GM23248 (cell line): ENCODE data around the gene SUB1.

Source experiments
- EZH2 ChIP-seq: fragments of 200-600 bp; sonication (generic); IDR thresholded peaks from 2 replicates; pipeline ENCODE4 v1.6.1; 2018; ENCODE audit warnings: antibody characterized with exemption, mild to moderate bottlenecking; ENCODE audit not compliant: insufficient read depth, poor library complexity, severe bottlenecking
- EZH2phosphoT487 ChIP-seq: fragments of 200-600 bp; sonication (generic); IDR thresholded peaks from 2 replicates; pipeline ENCODE4 v1.6.1; 2018; ENCODE audit warnings: antibody characterized with exemption, moderate library complexity, mild to moderate bottlenecking, low read depth; ENCODE audit not compliant: insufficient read depth

DNA sequence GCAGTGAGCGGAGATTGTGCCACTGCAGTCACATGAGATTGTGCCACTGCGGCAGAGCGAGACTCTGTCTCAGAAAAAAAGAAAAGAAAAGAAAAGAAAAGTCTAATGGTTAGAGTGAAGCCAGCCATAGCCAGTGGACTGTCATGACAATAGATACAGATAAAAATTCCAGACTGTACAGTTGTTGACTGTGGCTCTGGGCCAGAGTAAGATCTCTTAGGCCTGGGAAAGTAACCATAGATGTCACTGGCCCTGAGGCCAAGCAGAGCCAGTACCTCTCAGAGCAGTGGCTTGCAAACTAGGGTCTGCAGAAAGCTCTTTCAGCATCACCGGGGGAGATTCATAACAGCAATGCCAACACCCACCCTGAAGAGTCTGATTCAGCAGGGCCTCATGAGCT is 44.1 kb upstream of the SUB1 start:
- no peak for TF ChIP-seq EZH2
- TF ChIP-seq EZH2phosphoT487, result no peak
